ENCODE results near the gene NAALAD2. TPM values are rescaled to one million over a fixed set of nuclear protein-coding genes. Genes with fewer than 3 reads are reported as not detected.

NAALAD2 gene
- total and polyA plus RNA-seq, 2 of the 8 experiments (the other 6 are each of a cell fraction or from before 2014, with no cell fraction given): 2.6 to 3.9 TPM

DNA sequence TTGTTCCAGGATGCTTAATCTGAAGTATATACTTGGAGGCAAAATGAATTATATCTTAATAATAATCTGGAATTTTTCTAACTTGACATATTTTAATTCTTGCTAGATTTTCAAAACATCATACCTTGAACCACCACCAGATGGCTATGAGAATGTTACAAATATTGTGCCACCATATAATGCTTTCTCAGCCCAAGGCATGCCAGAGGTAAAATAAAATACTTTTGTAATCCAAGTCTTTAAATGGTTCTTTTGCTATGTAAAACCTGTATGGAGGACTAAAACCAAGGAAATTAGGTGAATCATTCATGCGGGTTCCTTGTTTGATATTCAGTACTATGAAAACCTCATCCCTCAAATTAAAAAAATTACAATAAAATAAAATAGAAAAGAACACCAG lies 14.4 kb downstream of the NAALAD2 start:
- Histone ChIP-seq H4K91ac (replicated peaks; ENCODE audit: insufficient read length, low read length) (no peak overlapping the region), H3K4me3 (ENCODE audit: extremely low read depth in 1 of 4, insufficient read depth in 2 of 4, low read depth in 3 of 4, low read length in 4 of 4) (no peak overlapping the region), H2BK20ac (ENCODE audit: low read length) (no peak overlapping the region), H3K9ac (replicated peaks in 1 of 4; ENCODE audit: extremely low read depth in 1 of 4, low read depth in 3 of 4, low read length in 3 of 4) (no peak overlapping the region), H3K23ac (ENCODE audit: insufficient read length) (no peak overlapping the region), H3K14ac (ENCODE audit: insufficient read length) (no peak overlapping the region), H3K27me3 (replicated peaks in 1 of 4; ENCODE audit: control insufficient read depth in 3 of 4, extremely low read depth in 1 of 4, insufficient read depth in 3 of 4, low read length in 3 of 4) (no peaks in the 10 kb centered on the region), H3K23me2 (ENCODE audit: low read depth, low read length) (no peaks in the 10 kb centered on the region), H2BK15ac (ENCODE audit: low read length) (no peak overlapping the region), H4K20me1 (replicated peaks in 1 of 2; ENCODE audit: control insufficient read depth in 1 of 2, insufficient read depth in 2 of 2, low read length in 2 of 2) (no peaks in the 10 kb centered on the region), H3K4me1 (replicated peaks in 1 of 4; ENCODE audit: control insufficient read depth in 3 of 4, insufficient read depth in 4 of 4, low read length in 3 of 4) (no peaks in the 10 kb centered on the region), H3K79me2 (ENCODE audit: control insufficient read depth in 1 of 2, insufficient read depth in 2 of 2, low read length in 2 of 2) (no peaks in the 10 kb centered on the region), H3K4me2 (ENCODE audit: insufficient read depth in 1 of 2, low read depth in 2 of 2, low read length in 2 of 2) (no peak overlapping the region), H2AK5ac (ENCODE audit: low read depth, low read length) (no peak overlapping the region), H3K36me3 (ENCODE audit: control insufficient read depth in 2 of 4, insufficient read depth in 4 of 4, low read length in 3 of 4) (peaks cover 0 to 8% (median 0%) of the 10 kb centered on the region in 4 experiments; a peak in 2 of 8 replicates), H3K18ac (ENCODE audit: extremely low read depth, low read length) (no peak overlapping the region), H2BK120ac (replicated peaks; ENCODE audit: low read depth, low read length) (no peak overlapping the region), H2AFZ (ENCODE audit: low read length) (no peak overlapping the region), H3K4ac (replicated peaks; ENCODE audit: insufficient read length, low read depth, low read length) (no peak overlapping the region), H3K56ac (replicated peaks; ENCODE audit: insufficient read length, low read depth, low read length) (no peak overlapping the region), H2BK5ac (ENCODE audit: low read depth, low read length) (no peak overlapping the region), H2BK12ac (ENCODE audit: low read depth, low read length) (no peak overlapping the region), H3K79me1 (ENCODE audit: low read depth, low read length) (no peaks in the 10 kb centered on the region), H4K5ac (ENCODE audit: insufficient read length, low read depth, low read length) (no peak overlapping the region), H4K8ac (ENCODE audit: extremely low read depth, insufficient read depth, low read length) (no peak overlapping the region), H3K9me3 (ENCODE audit: insufficient read depth in 2 of 2, low read depth in 1 of 2, low read length in 1 of 2) (no peaks in the 10 kb centered on the region), H3K27ac (ENCODE audit: low read depth, low read length) (no peak overlapping the region)
- FAIRE-seq: no peak
- no peak for DNase-seq (ENCODE audit: low read depth in 1 of 2, low spot score in 2 of 2)
- ChIA-PET POLR2A (ENCODE audit: partially characterized antibody) (interaction anchor here (0.8 kb wide), 1 partner anchor 11 kb away, joined by 3 read pairs; no protein-coding TSS in a partner anchor), CTCF (ENCODE audit: partially characterized antibody) (interaction anchor here (0.7 to 1.9 kb wide), 3 partner anchors 9 to 476 kb away, joined by 3 to 6 read pairs (median 3); partner anchors contain the start of gene NAALAD2)
- TF ChIP-seq RXRA (IDR thresholded peaks at IDR 0.05; ENCODE audit: insufficient read depth, low read depth, low read length): no peak
- no peak for TF ChIP-seq SRF (IDR thresholded peaks at IDR 0.05; ENCODE audit: low read depth, low read length)
- TF ChIP-seq RFX5 (IDR thresholded peaks at IDR 0.05; ENCODE audit: borderline replicate concordance, low read depth, low read length): no peak
- no peak for TF ChIP-seq SP2 (IDR thresholded peaks at IDR 0.05; ENCODE audit: low read length)
- TF ChIP-seq TAF1 (IDR thresholded peaks at IDR 0.05; ENCODE audit: low read depth, low read length): no peak
- TF ChIP-seq TAF7 (optimal IDR thresholded peaks at IDR 0.05; ENCODE audit: borderline replicate concordance, low read depth, low read length): no peak
- no peak for TF ChIP-seq NANOG (IDR thresholded peaks at IDR 0.05; ENCODE audit: insufficient read depth, low read depth, low read length, poor library complexity, severe bottlenecking)
- no peak for TF ChIP-seq GTF2F1 (IDR thresholded peaks at IDR 0.05; ENCODE audit: borderline replicate concordance, low read depth, low read length)
- WGBS, 2 experiments (ENCODE audit: extremely low coverage in 1 of 2, insufficient coverage in 1 of 2, insufficient read length in 1 of 2, insufficient replicate concordance in 2 of 2, low coverage in 1 of 2, low lambda C conversion rate in 2 of 2, missing lambda C conversion rate in 1 of 2): 96% methylated on average over 1 of the region's 1 CpG; no CpG with 5 or more reads in 1 of the 2 experiments
